Ramos (cell line): Measurements from ENCODE around the gene SCN1B.
"Not testable (repeated sequence)": the region's sequence is repeated elsewhere in the genome, so short reads cannot be mapped to it uniquely, and the experiment has no call there.

Source experiments
- in situ Hi-C: fragments of 300-500 bp; cut with MboI; formaldehyde crosslinking; loops from one replicate; pipeline ENCODE4 v1.14.3; 2022; ENCODE audit warnings: low sequenced_read_pairs; ENCODE audit not compliant: unreplicated experiment

Gene SCN1B

DNA sequence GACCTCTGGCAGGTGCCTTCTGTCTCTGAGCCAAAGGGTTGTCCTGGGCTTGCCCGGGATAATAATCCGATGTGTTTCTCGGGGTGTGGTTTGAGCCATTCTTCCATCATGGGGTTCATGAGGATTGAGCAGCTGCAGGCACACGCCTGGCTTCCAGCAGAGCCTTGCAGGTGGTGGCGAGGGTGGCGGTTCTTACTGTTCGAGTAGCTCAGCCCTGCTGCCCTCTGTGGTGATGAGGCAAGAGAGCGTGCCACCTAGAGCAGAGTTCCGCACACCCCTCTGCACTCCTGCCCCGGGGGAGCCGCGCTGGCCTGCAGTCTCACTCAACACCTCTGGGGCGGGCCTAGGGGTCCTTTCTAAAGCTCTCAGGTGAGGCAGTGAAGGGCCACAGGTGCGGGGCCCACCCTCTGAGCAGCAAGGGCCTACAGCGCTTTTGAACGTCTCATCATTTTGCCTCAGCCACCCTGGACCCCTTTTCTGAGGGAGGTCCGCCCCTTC lies 3.8 kb downstream of the SCN1B start:
- in situ Hi-C loops, result no loop called here

GRCh38 chr19:35034588-35035382 lies 4.5 kb downstream of the SCN1B start:
- in situ Hi-C loops, result no loop called here

- in situ Hi-C loops, result no loop called here
Observed at GRCh38 chr19:35037716-35038622, 7.7 kb downstream of the SCN1B start.

GRCh38 chr19:35038623-35039512 lies 8.6 kb downstream of the SCN1B start:
- in situ Hi-C loops, result no loop called here

- in situ Hi-C loops, result no loop called here
Observed at GRCh38 chr19:35039881-35040825, 9.9 kb downstream of the SCN1B start.

GRCh38 chr19:35040826-35041547 lies 10.7 kb downstream of the SCN1B start:
- in situ Hi-C loops, result no loop called here

- in situ Hi-C loops, result no loop called here
Observed at GRCh38 chr19:35041548-35042055, 11.3 kb downstream of the SCN1B start, which contains the start of gene HPN. Gene HPN, plus strand, starts transcription at chr19:35041721. Its CDS starts 786 bp downstream, at chr19:35042507.

- in situ Hi-C loops, result no loop called here
Observed at GRCh38 chr19:35042056-35042730, 11.9 kb downstream of the SCN1B start.

GRCh38 chr19:35042954-35043604 lies 12.8 kb downstream of the SCN1B start:
- in situ Hi-C loops, result no loop called here

DNA sequence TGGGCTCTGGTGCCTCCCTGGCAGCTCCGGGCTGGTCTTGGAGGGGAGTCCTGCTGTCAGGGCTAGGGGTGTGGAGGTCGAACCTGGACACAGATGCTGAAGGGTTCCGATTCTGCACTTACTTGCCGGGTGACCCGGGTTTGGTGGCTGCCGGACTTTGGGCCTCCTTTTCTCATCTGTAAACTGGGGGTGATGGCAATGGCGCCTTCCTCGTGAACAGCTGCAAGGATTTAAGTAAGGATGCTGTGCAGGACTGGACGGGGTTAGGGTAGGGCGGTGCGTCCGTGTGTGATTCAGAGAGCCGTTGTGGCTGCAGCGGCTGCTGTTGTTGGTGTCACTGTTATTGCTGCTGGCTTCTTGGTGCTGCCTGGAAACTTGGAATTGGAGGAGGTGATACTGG lies 13.6 kb downstream of the SCN1B start:
- in situ Hi-C loops, result no loop called here

DNA sequence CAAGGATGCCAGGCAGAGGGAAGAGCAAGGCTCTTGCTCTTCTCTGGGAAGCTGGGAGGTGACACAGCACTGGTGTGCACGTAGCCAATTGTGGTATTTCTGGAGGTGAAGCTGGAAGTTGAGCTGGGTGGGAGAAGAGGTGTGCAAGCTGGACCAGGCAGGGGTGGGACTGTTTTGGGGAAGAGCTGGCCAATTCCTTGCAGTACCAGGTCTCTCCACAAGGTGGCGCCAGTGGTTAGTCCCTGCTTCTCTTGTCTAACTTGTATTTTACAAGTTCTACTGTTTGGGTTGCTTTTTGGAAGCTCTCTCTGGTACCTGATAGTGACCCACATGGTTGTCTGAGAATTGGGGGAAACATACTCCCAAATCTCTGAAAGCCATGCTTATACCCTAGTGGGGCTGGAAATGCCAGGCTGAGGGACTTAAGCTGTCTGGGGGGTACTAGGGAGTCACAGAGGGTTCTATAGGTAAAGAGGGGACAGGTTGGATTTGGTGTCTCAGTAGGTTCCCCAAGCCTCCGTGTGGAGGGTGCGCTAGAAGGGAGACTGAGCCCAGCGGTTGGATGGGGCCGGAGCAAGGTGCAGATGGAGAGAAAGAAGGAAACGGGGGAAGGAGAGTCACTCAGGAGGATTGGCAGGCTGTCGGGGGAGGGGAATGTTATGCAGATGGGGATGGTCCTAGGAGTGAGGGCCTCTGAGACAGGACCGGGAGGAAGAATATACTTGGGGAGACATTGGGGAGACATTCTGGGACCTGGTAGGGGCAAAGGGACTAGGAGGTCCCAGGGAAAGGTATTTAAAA lies 14.2 kb downstream of the SCN1B start:
- in situ Hi-C loops, result no loop called here

GRCh38 chr19:35045667-35046300 lies 15.5 kb downstream of the SCN1B start:
- in situ Hi-C loops, result no loop called here

- in situ Hi-C loops, result no loop called here
Observed at GRCh38 chr19:35046461-35046860, 16.2 kb downstream of the SCN1B start.

DNA sequence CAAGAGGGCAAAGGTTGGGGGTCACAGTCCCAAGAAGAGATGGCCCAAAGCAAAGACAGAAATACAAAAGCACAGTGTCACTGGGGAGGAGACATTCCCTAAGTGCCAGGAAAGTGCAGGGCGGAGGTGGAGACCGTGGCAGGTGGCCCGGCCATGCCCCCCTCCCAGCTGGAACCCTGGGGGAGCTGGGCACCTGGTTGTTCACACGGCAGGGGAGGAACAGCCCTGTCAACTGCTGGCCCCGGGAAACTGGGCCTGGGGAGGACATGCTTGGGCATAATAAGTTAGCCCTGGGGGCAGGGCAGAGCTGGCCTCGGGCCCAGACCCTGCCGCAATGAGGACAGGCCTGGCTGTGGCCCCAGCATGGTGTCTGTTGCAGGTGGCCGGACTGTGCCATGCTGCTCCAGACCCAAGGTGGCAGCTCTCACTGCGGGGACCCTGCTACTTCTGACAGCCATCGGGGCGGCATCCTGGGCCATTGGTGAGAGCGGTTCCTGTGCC lies 18.7 kb downstream of the SCN1B start:
- in situ Hi-C loops, result no loop called here

DNA sequence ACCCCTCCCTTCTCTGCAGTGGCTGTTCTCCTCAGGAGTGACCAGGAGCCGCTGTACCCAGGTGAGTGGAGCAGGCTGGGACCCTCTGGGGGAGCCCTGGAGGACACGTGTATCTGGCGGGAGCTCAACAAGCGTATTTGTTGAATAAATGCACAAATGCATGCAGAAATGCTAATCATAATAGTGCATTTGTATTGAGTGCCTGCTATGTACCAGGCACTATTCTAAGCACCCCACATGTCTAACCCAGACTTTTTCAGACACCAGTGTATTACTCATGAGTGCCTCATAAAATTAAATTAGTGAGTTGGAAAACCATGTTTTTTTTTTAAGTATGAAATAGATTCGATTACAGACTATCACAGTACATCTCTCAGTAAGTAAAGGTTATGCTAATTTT lies 19.2 kb downstream of the SCN1B start:
- in situ Hi-C loops, result no loop called here

GRCh38 chr19:35050662-35051061 lies 20.4 kb downstream of the SCN1B start:
- in situ Hi-C loops, result not testable (repeated sequence)
